ENCODE results near the gene DCAF7.

The DCAF7 gene

GRCh38 chr17:63610854-63611253, 60.6 kb downstream of the DCAF7 start:
- no peak for DNase-seq (ENCODE audit: low spot score)
- TF ChIP-seq CTCF (IDR thresholded peaks at IDR 0.05; ENCODE audit: borderline replicate concordance, control extremely low read depth, extremely low read depth, insufficient read depth, missing control alignments): no peak
- in situ Hi-C loops (cut with MboI; ENCODE audit: low sequenced_read_pairs, unreplicated experiment): loop anchor here (5.0 kb wide), 1 partner anchor 179 kb away; no protein-coding TSS in a partner anchor

GRCh38 chr17:63611354-63611753, 61.1 kb downstream of the DCAF7 start:
- TF ChIP-seq CTCF (IDR thresholded peaks at IDR 0.05; ENCODE audit: borderline replicate concordance, control extremely low read depth, extremely low read depth, insufficient read depth, missing control alignments): no peak
- in situ Hi-C loops (cut with MboI; ENCODE audit: low sequenced_read_pairs, unreplicated experiment): loop anchor here (5.0 kb wide), 1 partner anchor 179 kb away; no protein-coding TSS in a partner anchor
- no peak for DNase-seq (ENCODE audit: low spot score)

GRCh38 chr17:63613663-63614062, 63.4 kb downstream of the DCAF7 start:
- no peak for DNase-seq (ENCODE audit: low spot score)
- in situ Hi-C loops (cut with MboI; ENCODE audit: low sequenced_read_pairs, unreplicated experiment): loop anchor here (5.0 kb wide), 1 partner anchor 181 kb away; no protein-coding TSS in a partner anchor
- no peak for TF ChIP-seq CTCF (IDR thresholded peaks at IDR 0.05; ENCODE audit: borderline replicate concordance, control extremely low read depth, extremely low read depth, insufficient read depth, missing control alignments)

GRCh38 chr17:63621229-63621683, 71.0 kb downstream of the DCAF7 start:
- no peak for DNase-seq (ENCODE audit: low spot score)
- in situ Hi-C loops (cut with MboI; ENCODE audit: low sequenced_read_pairs, unreplicated experiment): no loop called here
- no peak for TF ChIP-seq CTCF (IDR thresholded peaks at IDR 0.05; ENCODE audit: borderline replicate concordance, control extremely low read depth, extremely low read depth, insufficient read depth, missing control alignments)

- in situ Hi-C loops (cut with MboI; ENCODE audit: low sequenced_read_pairs, unreplicated experiment): no loop called here
- peak; percentile 99 for DNase-seq (ENCODE audit: low spot score)
- no peak for TF ChIP-seq CTCF (IDR thresholded peaks at IDR 0.05; ENCODE audit: borderline replicate concordance, control extremely low read depth, extremely low read depth, insufficient read depth, missing control alignments)
Observed at GRCh38 chr17:63621684-63622573, 71.7 kb downstream of the DCAF7 start, which contains the start of gene MAP3K3. MAP3K3 (plus strand) TSS chr17:63622417; CDS start chr17:63622760, 343 bp downstream.

- TF ChIP-seq CTCF (IDR thresholded peaks at IDR 0.05; ENCODE audit: borderline replicate concordance, control extremely low read depth, extremely low read depth, insufficient read depth, missing control alignments): no peak
- DNase-seq (ENCODE audit: low spot score): peak; percentile 80
- in situ Hi-C loops (cut with MboI; ENCODE audit: low sequenced_read_pairs, unreplicated experiment): no loop called here
Observed at GRCh38 chr17:63622574-63623390, 72.5 kb downstream of the DCAF7 start.
